DOHH2 (cell line): ENCODE results near the gene WLS.

Experiments
- H3F3A ChIP-seq: fragments of 200-600 bp; sonication (generic), shearing (Covaris generic); 2 replicates; pipeline ENCODE4 v1.6.0; 2016; ENCODE audit warnings: antibody characterized with exemption, mild to moderate bottlenecking; ENCODE audit not compliant: control insufficient read depth, insufficient read depth
- H3K27ac ChIP-seq: fragments of 200-600 bp; sonication (generic); 2 replicates; pipeline ENCODE4 v1.5.1; 2014; ENCODE audit warnings: low read depth, mild to moderate bottlenecking, low read length, moderate library complexity
- H3K27me3 ChIP-seq: fragments of 200-600 bp; sonication (generic); 2 replicates; pipeline ENCODE4 v1.6.1; 2014; ENCODE audit warnings: mild to moderate bottlenecking, low read length, mixed read lengths; ENCODE audit not compliant: control insufficient read depth
- H3K36me3 ChIP-seq: fragments of 200-600 bp; sonication (generic); 2 replicates; pipeline ENCODE4 v1.6.1; 2014; ENCODE audit warnings: mild to moderate bottlenecking, low read length, moderate library complexity, mixed read lengths; ENCODE audit not compliant: control insufficient read depth
- H3K4me1 ChIP-seq: fragments of 200-600 bp; sonication (generic); 2 replicates; pipeline ENCODE4 v1.6.1; 2014; ENCODE audit warnings: mild to moderate bottlenecking, low read length, mixed read lengths; ENCODE audit not compliant: control insufficient read depth
- H3K4me2 ChIP-seq: fragments of 200-600 bp; sonication (generic); 2 replicates; pipeline ENCODE4 v1.6.0; 2014; ENCODE audit warnings: mild to moderate bottlenecking, low read length, moderate library complexity
- H3K4me3 ChIP-seq: fragments of 200-600 bp; sonication (generic); 2 replicates; pipeline ENCODE4 v1.5.1; 2014; ENCODE audit warnings: mild to moderate bottlenecking, low read length, mixed read lengths
- H3K79me2 ChIP-seq: fragments of 200-600 bp; sonication (generic); 2 replicates; pipeline ENCODE4 v1.6.1; 2014; ENCODE audit warnings: mild to moderate bottlenecking, low read length, mixed read lengths; ENCODE audit not compliant: control insufficient read depth
- H3K9me2 ChIP-seq: fragments of 200-600 bp; sonication (generic); replicated peaks from 2 replicates; pipeline ENCODE4 v1.6.1; 2014; ENCODE audit warnings: mild to moderate bottlenecking, low read length, mixed read lengths; ENCODE audit not compliant: control insufficient read depth
- H3K9me3 ChIP-seq: fragments of 200-600 bp; sonication (generic); 2 replicates; pipeline ENCODE4 v1.6.1; 2014; ENCODE audit warnings: antibody characterized with exemption, low read length, mixed read lengths; ENCODE audit not compliant: control insufficient read depth, insufficient read depth
- H4K20me1 ChIP-seq: fragments of 200-600 bp; sonication (generic); 2 replicates; pipeline ENCODE4 v1.6.0; 2014; ENCODE audit warnings: low read depth, mild to moderate bottlenecking, antibody characterized with exemption, low read length, moderate library complexity; ENCODE audit not compliant: control insufficient read depth, insufficient read depth
- CTCF ChIP-seq: fragments of 200-600 bp; sonication (generic); IDR thresholded peaks from one replicate; pipeline ENCODE4 v1.5.1; 2014; ENCODE audit warnings: antibody characterized with exemption, mild to moderate bottlenecking, low read depth, low read length; ENCODE audit not compliant: poor library complexity, severe bottlenecking
- EZH2phosphoT487 ChIP-seq: fragments of 200-600 bp; sonication (generic); IDR thresholded peaks from 2 replicates; pipeline ENCODE4 v1.6.1; 2017; ENCODE audit warnings: borderline replicate concordance, mild to moderate bottlenecking, antibody characterized with exemption, low read length, moderate library complexity, mixed read lengths

The WLS gene

GRCh38 chr1:68131261-68131660, 101.1 kb downstream of the WLS start:
- no peaks in the 10 kb centered on the region; the same call in 1 of the 2 replicates for H3K27me3 ChIP-seq
- H3K4me1 ChIP-seq = no peaks in the 10 kb centered on the region
- no peaks in the 10 kb centered on the region for H3K36me3 ChIP-seq
- no peaks in the 10 kb centered on the region for H3K9me2 ChIP-seq
- H3K4me2 ChIP-seq = no peak overlapping the region
- H3K4me3 ChIP-seq = no peak overlapping the region
- no peaks in the 10 kb centered on the region for H3F3A ChIP-seq
- no peak overlapping the region for H3K27ac ChIP-seq
- TF ChIP-seq CTCF = no peak
- no peak for TF ChIP-seq EZH2phosphoT487
- no peaks in the 10 kb centered on the region for H3K9me3 ChIP-seq
- no peaks in the 10 kb centered on the region for H4K20me1 ChIP-seq
- no peaks in the 10 kb centered on the region for H3K79me2 ChIP-seq

- Histone ChIP-seq H3K9me2 (no peaks in the 10 kb centered on the region), H3K4me1 (no peaks in the 10 kb centered on the region), H3K4me2 (no peak overlapping the region), H3K27me3 (no peaks in the 10 kb centered on the region; the same call in 1 of the 2 replicates), H3F3A (no peaks in the 10 kb centered on the region), H3K4me3 (no peak overlapping the region), H3K79me2 (no peaks in the 10 kb centered on the region), H3K9me3 (no peaks in the 10 kb centered on the region), H3K27ac (no peak overlapping the region), H4K20me1 (no peaks in the 10 kb centered on the region), H3K36me3 (no peaks in the 10 kb centered on the region)
- no peak for TF ChIP-seq EZH2phosphoT487
- no peak for TF ChIP-seq CTCF
Observed at GRCh38 chr1:68129536-68130250, 102.6 kb downstream of the WLS start.

GRCh38 chr1:68128820-68129219, 103.5 kb downstream of the WLS start:
- Histone ChIP-seq H4K20me1 (no peaks in the 10 kb centered on the region), H3K9me3 (no peaks in the 10 kb centered on the region), H3K27me3 (no peaks in the 10 kb centered on the region; the same call in 1 of the 2 replicates), H3F3A (no peaks in the 10 kb centered on the region), H3K36me3 (no peaks in the 10 kb centered on the region), H3K27ac (no peak overlapping the region), H3K4me1 (no peaks in the 10 kb centered on the region), H3K9me2 (no peaks in the 10 kb centered on the region), H3K4me3 (no peak overlapping the region), H3K4me2 (no peak overlapping the region), H3K79me2 (no peaks in the 10 kb centered on the region)
- TF ChIP-seq CTCF (no peak), EZH2phosphoT487 (no peak)
